NCI-H345 treated with DMSO at 0.1 percent for 48 hours (cell line): ENCODE data around the gene FOXC1.

Experiments
- DNase-seq: peaks from one replicate; lab custom pipeline; 2025; ENCODE audit not compliant: unreplicated experiment; lab: John Stamatoyannopoulos, UW

FOXC1 gene

GRCh38 chr6:1609648-1610496 lies at the start of gene FOXC1:
FOXC1 (plus strand) TSS chr6:1609915; CDS start chr6:1610446, 531 bp downstream.
- no peak for DNase-seq

- DNase-seq = no peak
Observed at GRCh38 chr6:1560281-1561058, 49.2 kb upstream of the FOXC1 start.

GRCh38 chr6:1561355-1561754 lies 48.4 kb upstream of the FOXC1 start:
- peak; percentile 37 for DNase-seq

- DNase-seq = no peak
Observed at GRCh38 chr6:1562171-1562955, 47.4 kb upstream of the FOXC1 start.

- DNase-seq = no peak
Observed at GRCh38 chr6:1569377-1569776, 40.3 kb upstream of the FOXC1 start.

- DNase-seq = no peak
Observed at GRCh38 chr6:1570848-1571247, 38.9 kb upstream of the FOXC1 start.

GRCh38 chr6:1572892-1573291 lies 36.8 kb upstream of the FOXC1 start:
- DNase-seq = no peak

- DNase-seq = no peak
Observed at GRCh38 chr6:1574083-1574761, 35.5 kb upstream of the FOXC1 start.

- DNase-seq = no peak
Observed at GRCh38 chr6:1574890-1575209, 34.9 kb upstream of the FOXC1 start.

GRCh38 chr6:1575210-1576041 lies 34.3 kb upstream of the FOXC1 start:
- DNase-seq = no peak

GRCh38 chr6:1576166-1576565 lies 33.5 kb upstream of the FOXC1 start:
- no peak for DNase-seq

GRCh38 chr6:1576711-1577110 lies 33.0 kb upstream of the FOXC1 start:
- no peak for DNase-seq

GRCh38 chr6:1577146-1577680 lies 32.5 kb upstream of the FOXC1 start:
- no peak for DNase-seq

GRCh38 chr6:1577896-1578745 lies 31.6 kb upstream of the FOXC1 start:
- DNase-seq = no peak

- no peak for DNase-seq
Observed at GRCh38 chr6:1579096-1579495, 30.6 kb upstream of the FOXC1 start.

- no peak for DNase-seq
Observed at GRCh38 chr6:1580109-1580508, 29.6 kb upstream of the FOXC1 start.

- DNase-seq = no peak
Observed at GRCh38 chr6:1580585-1580984, 29.1 kb upstream of the FOXC1 start.

- DNase-seq = no peak
Observed at GRCh38 chr6:1581120-1581991, 28.4 kb upstream of the FOXC1 start.
